Measurements from ENCODE around the gene PSMB7. TPM values are rescaled to one million over a fixed set of nuclear protein-coding genes. Genes with fewer than 3 reads are reported as not detected.

Gene PSMB7
- 264 and 352 TPM in 2 replicates for total RNA-seq (2022)
- Bru-seq, nascent RNA: percentile 96 among the genes with signal in this experiment
- BruChase-seq, experiment 1, labeled RNA remaining after a 6-hour chase: percentile 83 among the genes with signal in this experiment
- BruChase-seq, experiment 2, labeled RNA remaining after a 2-hour chase: percentile 86 among the genes with signal in this experiment
- long read RNA-seq, transcript PSMB7-201 (8 exons, 980 nt): major isoform, 420 of 463 reads
- long read RNA-seq, partial matches to known transcripts: 15 of 463 reads
- long read RNA-seq, other reads (novel, unspliced or antisense): 28 of 463 reads

GRCh38 chr9:124415102-124415851 is at the start of gene PSMB7:
PSMB7 (minus strand) TSS chr9:124415442; CDS start chr9:124415425, 17 bp downstream.
- POLR2A ChIA-PET: interaction anchor here (0.7 to 2.0 kb wide), 7 partner anchors 10 to 248 kb away, joined by 3 to 6 read pairs (median 3); no protein-coding TSS in a partner anchor
- peak within 1 kb of the TSS; percentile 96 for H3K27ac Mint-ChIP-seq (ENCODE audit: low read depth, unreplicated experiment)
- no TSS peak for BruUV-seq (replicated peaks)
- peak within 1 kb of the TSS; percentile 92 for H3K4me3 Mint-ChIP-seq (ENCODE audit: unreplicated experiment)
- no peaks in the 10 kb centered on the region for H3K9me3 Mint-ChIP-seq (ENCODE audit: unreplicated experiment)
- peaks cover 56% of the 10 kb centered on the region for H3K36me3 Mint-ChIP-seq (ENCODE audit: insufficient read depth, unreplicated experiment)
- intact Hi-C loops (cut with micrococcal nuclease): no loop called here
- peak; percentile 95 for DNase-seq (ENCODE audit: unreplicated experiment)
- peaks cover 21% of the 10 kb centered on the region for H3K4me1 Mint-ChIP-seq (ENCODE audit: insufficient read depth, unreplicated experiment)
- CTCF ChIA-PET: interaction anchor here (0.6 to 17.1 kb wide), 8 partner anchors 13 to 297 kb away, joined by 3 to 247 read pairs (median 3); no protein-coding TSS in a partner anchor
- TF ChIP-seq CTCF (IDR thresholded peaks at IDR 0.05; ENCODE audit: unreplicated experiment): peak; percentile 87
- H3K27me3 Mint-ChIP-seq (ENCODE audit: insufficient read depth, unreplicated experiment): no peaks in the 10 kb centered on the region

DNA sequence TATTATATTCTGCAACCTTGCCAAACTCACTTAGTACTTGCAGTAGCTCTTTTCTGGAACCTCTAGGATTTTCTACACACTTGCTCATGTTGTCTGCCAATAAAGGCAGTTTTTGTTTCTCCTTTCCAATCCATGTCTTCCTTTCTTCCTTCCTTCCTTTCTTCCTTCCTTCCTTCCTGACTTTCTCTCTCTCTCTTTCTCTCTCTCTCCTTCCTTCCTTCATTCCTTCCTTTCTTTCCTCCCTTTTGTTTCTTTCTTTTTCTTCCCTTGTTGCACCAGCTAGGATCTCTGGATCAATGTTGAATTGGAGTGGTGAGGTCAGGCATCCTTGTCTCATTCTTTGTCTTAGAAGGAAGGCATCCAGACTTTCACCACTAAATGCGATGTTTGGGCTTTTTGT is 47.5 kb upstream of the PSMB7 start:
- POLR2A ChIA-PET: no interaction called here
- no TSS peak for BruUV-seq (replicated peaks)

GRCh38 chr9:124458441-124458840 is 43.2 kb upstream of the PSMB7 start:
- ChIA-PET CTCF (interaction anchor here (0.7 to 0.9 kb wide), 2 partner anchors 39 to 79 kb away, joined by 3 to 4 read pairs; no protein-coding TSS in a partner anchor), POLR2A (interaction anchor here (0.8 kb wide), 1 partner anchor 79 kb away, joined by 3 read pairs; no protein-coding TSS in a partner anchor)
- no peaks in the 10 kb centered on the region for H3K4me1 Mint-ChIP-seq (ENCODE audit: insufficient read depth, unreplicated experiment)
- intact Hi-C loops (cut with micrococcal nuclease): no loop called here
- H3K27ac Mint-ChIP-seq (ENCODE audit: low read depth, unreplicated experiment): no peak overlapping the region
- TF ChIP-seq CTCF (IDR thresholded peaks at IDR 0.05; ENCODE audit: unreplicated experiment): no peak
- no peak for DNase-seq (ENCODE audit: unreplicated experiment)
- H3K9me3 Mint-ChIP-seq (ENCODE audit: unreplicated experiment): peaks cover 7% of the 10 kb centered on the region
- H3K4me3 Mint-ChIP-seq (ENCODE audit: unreplicated experiment): no peak overlapping the region
- BruUV-seq (replicated peaks): no TSS peak
- peaks cover 19% of the 10 kb centered on the region for H3K27me3 Mint-ChIP-seq (ENCODE audit: insufficient read depth, unreplicated experiment)
- no peaks in the 10 kb centered on the region for H3K36me3 Mint-ChIP-seq (ENCODE audit: insufficient read depth, unreplicated experiment)

More for the DNA sequence above, 47.5 kb upstream of the PSMB7 start:
- TF ChIP-seq CTCF (IDR thresholded peaks at IDR 0.05; ENCODE audit: unreplicated experiment): no peak
- H3K27ac Mint-ChIP-seq (ENCODE audit: low read depth, unreplicated experiment): no peak overlapping the region
- peaks cover 7% of the 10 kb centered on the region for H3K9me3 Mint-ChIP-seq (ENCODE audit: unreplicated experiment)
- no peak overlapping the region for H3K4me3 Mint-ChIP-seq (ENCODE audit: unreplicated experiment)
- H3K27me3 Mint-ChIP-seq (ENCODE audit: insufficient read depth, unreplicated experiment): peaks cover 24% of the 10 kb centered on the region
- H3K36me3 Mint-ChIP-seq (ENCODE audit: insufficient read depth, unreplicated experiment): no peaks in the 10 kb centered on the region
- no peak for DNase-seq (ENCODE audit: unreplicated experiment)
- no peaks in the 10 kb centered on the region for H3K4me1 Mint-ChIP-seq (ENCODE audit: insufficient read depth, unreplicated experiment)
- CTCF ChIA-PET: interaction anchor here (0.9 to 1.1 kb wide), 2 partner anchors 14 to 65 kb away, joined by 3 read pairs; no protein-coding TSS in a partner anchor
- intact Hi-C loops (cut with micrococcal nuclease): no loop called here

- Mint-ChIP-seq H3K27me3 (ENCODE audit: insufficient read depth, unreplicated experiment) (peaks cover 14% of the 10 kb centered on the region), H3K36me3 (ENCODE audit: insufficient read depth, unreplicated experiment) (no peaks in the 10 kb centered on the region), H3K9me3 (ENCODE audit: unreplicated experiment) (peaks cover 5% of the 10 kb centered on the region), H3K4me3 (ENCODE audit: unreplicated experiment) (no peak overlapping the region), H3K27ac (ENCODE audit: low read depth, unreplicated experiment) (no peak overlapping the region), H3K4me1 (ENCODE audit: insufficient read depth, unreplicated experiment) (no peaks in the 10 kb centered on the region)
- DNase-seq (ENCODE audit: unreplicated experiment): no peak
- intact Hi-C loops (cut with micrococcal nuclease): no loop called here
- no TSS peak for BruUV-seq (replicated peaks)
- CTCF ChIA-PET: interaction anchor here (0.9 kb wide), 1 partner anchor 39 kb away, joined by 4 read pairs; no protein-coding TSS in a partner anchor
- TF ChIP-seq CTCF (IDR thresholded peaks at IDR 0.05; ENCODE audit: unreplicated experiment): no peak
- POLR2A ChIA-PET: interaction anchor here (0.8 kb wide), 1 partner anchor 79 kb away, joined by 3 read pairs; no protein-coding TSS in a partner anchor
Measured at GRCh38 chr9:124457887-124458431, 42.7 kb upstream of the PSMB7 start.

Data from MCF 10A (cell line).